T47D (cell line): ENCODE data around the gene DLG2.

Source experiments
- DNase-seq, 2 experiments: peaks; one replicate each; pipeline versions ENCODE4 v3.0.0 to v3.0.0-alpha.2; 2011 to 2012; ENCODE audit warnings: low read depth in 1 of 2, low spot score in 1 of 2
- JUND ChIP-seq: IDR thresholded peaks from 2 replicates; pipeline ENCODE4 v1.6.1; 2012; ENCODE audit warnings: low read depth
- in situ Hi-C: cut with HindIII; loops from 2 replicates; pipeline ENCODE4 v1.10.0; 2016; ENCODE audit warnings: low sequenced_read_pairs, low pct_unique_long_range_greater_than_20kb

The DLG2 gene

GRCh38 chr11:84105148-84105547 is 1522.0 kb downstream of the DLG2 start:
- no peak for TF ChIP-seq JUND
- in situ Hi-C loops: no loop called here

GRCh38 chr11:84103096-84103495 is 1524.0 kb downstream of the DLG2 start:
- in situ Hi-C loops: no loop called here
- DNase-seq: no peak
- no peak for TF ChIP-seq JUND

More at GRCh38 chr11:84105148-84105547, 1522.0 kb downstream of the DLG2 start:
- DNase-seq: no peak

GRCh38 chr11:84097186-84097585 is 1530.0 kb downstream of the DLG2 start:
- in situ Hi-C loops: no loop called here
- no peak for DNase-seq

GRCh38 chr11:84091212-84091986 is 1535.7 kb downstream of the DLG2 start:
- TF ChIP-seq JUND: no peak
- peak in 1 of 2 experiments; percentile 19 for DNase-seq
- in situ Hi-C loops: no loop called here

More at GRCh38 chr11:84097186-84097585, 1530.0 kb downstream of the DLG2 start:
- no peak for TF ChIP-seq JUND

- peak in 1 of 2 experiments; percentile 9 for DNase-seq
- in situ Hi-C loops: no loop called here
- no peak for TF ChIP-seq JUND
Measured at GRCh38 chr11:84089072-84090057, 1537.8 kb downstream of the DLG2 start.

- no peak for TF ChIP-seq JUND
- DNase-seq: no peak
- in situ Hi-C loops: no loop called here
Measured at GRCh38 chr11:84071851-84072250, 1555.3 kb downstream of the DLG2 start.

- TF ChIP-seq JUND: no peak
- in situ Hi-C loops: no loop called here
- DNase-seq: no peak
Measured at GRCh38 chr11:84069048-84069447, 1558.1 kb downstream of the DLG2 start.

- no peak for DNase-seq
- in situ Hi-C loops: no loop called here
- TF ChIP-seq JUND: no peak
Measured at GRCh38 chr11:84061726-84062125, 1565.4 kb downstream of the DLG2 start.

- no peak for TF ChIP-seq JUND
- DNase-seq: no peak
- in situ Hi-C loops: no loop called here
Measured at GRCh38 chr11:84056653-84057376, 1570.3 kb downstream of the DLG2 start.

GRCh38 chr11:84045146-84045545 is 1582.0 kb downstream of the DLG2 start:
- TF ChIP-seq JUND: no peak
- no peak for DNase-seq
- in situ Hi-C loops: no loop called here

- TF ChIP-seq JUND: no peak
- in situ Hi-C loops: no loop called here
- no peak for DNase-seq
Measured at GRCh38 chr11:84044706-84045105, 1582.4 kb downstream of the DLG2 start.

GRCh38 chr11:84036664-84037194 is 1590.4 kb downstream of the DLG2 start:
- in situ Hi-C loops: no loop called here
- DNase-seq: no peak
- TF ChIP-seq JUND: no peak
